Activated CD4-positive, alpha-beta memory T cell treated with anti-CD3 and anti-CD28 coated beads for 36 hours (primary cell): ENCODE measurements around the gene TTC27. TPM values are rescaled to one million over a fixed set of nuclear protein-coding genes. Genes with fewer than 3 reads are reported as not detected.

Experiments
- CTCF ChIA-PET: fragments of 350-600 bp; sonication (Branson Sonifier 250); formaldehyde crosslinking; loops from one replicate; lab custom pipeline; 2021; ENCODE audit warnings: antibody characterized with exemption, inconsistent platforms; lab: Charles Lee
- POLR2A ChIA-PET: fragments of 350-600 bp; sonication (Branson Sonifier 250); formaldehyde crosslinking; loops from one replicate; lab custom pipeline; 2021; ENCODE audit warnings: antibody characterized with exemption; lab: Charles Lee
- DNase-seq: peaks from one replicate; pipeline ENCODE4 v3.0.0-alpha.2; 2020
- H3K27ac Mint-ChIP-seq: one replicate; pipeline ENCODE4 v1.8.0; 2021; ENCODE audit warnings: mixed read lengths
- H3K27me3 Mint-ChIP-seq: one replicate; pipeline ENCODE4 v1.8.0; 2021; ENCODE audit warnings: mixed read lengths
- H3K36me3 Mint-ChIP-seq: one replicate; pipeline ENCODE4 v1.8.0; 2021; ENCODE audit warnings: mixed read lengths
- H3K4me1 Mint-ChIP-seq: one replicate; pipeline ENCODE4 v1.8.0; 2021; ENCODE audit warnings: low read depth, mixed read lengths
- H3K4me3 Mint-ChIP-seq: one replicate; pipeline ENCODE4 v1.8.0; 2021; ENCODE audit warnings: mild to moderate bottlenecking, mixed read lengths
- H3K9me3 Mint-ChIP-seq: one replicate; pipeline ENCODE4 v1.8.0; 2021; ENCODE audit warnings: mixed read lengths
- intact Hi-C: fragments of 100-400 bp; cut with micrococcal nuclease; formaldehyde crosslinking; loops from one replicate; pipeline ENCODE4 v1.15.1; 2023
- total RNA-seq, 2 experiments: library from RNA; stranded (reverse); gene quantifications; one replicate each; pipeline ENCODE4 v1.2.3, GENCODE V29; 2021

The TTC27 gene
- total RNA-seq, result 10 to 100 TPM; 27.9 to 29.8 TPM

- ChIA-PET CTCF (interaction anchor here (1.0 kb wide), 1 partner anchor 73 kb away, joined by 3 read pairs; no protein-coding TSS in a partner anchor), POLR2A (interaction anchor here (0.6 to 1.0 kb wide), 4 partner anchors 11 to 971 kb away, joined by 3 read pairs; partner anchors contain the start of genes FAM98A and YIPF4)
- peak within 1 kb of the TSS; percentile 84 for H3K27ac Mint-ChIP-seq
- no peaks in the 10 kb centered on the region for H3K9me3 Mint-ChIP-seq
- peak; percentile 97 for DNase-seq
- H3K27me3 Mint-ChIP-seq, result no peaks in the 10 kb centered on the region
- intact Hi-C loops, result loop anchor here (1.0 to 5.0 kb wide), 6 partner anchors 36 to 969 kb away; partner anchors contain the start of genes BIRC6, FAM98A, SPAST and YIPF4
- peaks cover 10% of the 10 kb centered on the region for H3K36me3 Mint-ChIP-seq
- H3K4me3 Mint-ChIP-seq, result peak within 1 kb of the TSS; percentile 87
- peaks cover 29% of the 10 kb centered on the region for H3K4me1 Mint-ChIP-seq
Measured at GRCh38 chr2:32627814-32628579, at the start of gene TTC27. TSS of gene TTC27 (plus strand) at chr2:32628050. CDS start at chr2:32628293, 243 bp downstream.

- CTCF ChIA-PET, result no interaction called here
- peaks cover 25% of the 10 kb centered on the region for H3K36me3 Mint-ChIP-seq
- DNase-seq, result no peak
- no peaks in the 10 kb centered on the region for H3K27me3 Mint-ChIP-seq
- H3K4me3 Mint-ChIP-seq, result no peak overlapping the region
- H3K4me1 Mint-ChIP-seq, result peaks cover 31% of the 10 kb centered on the region
- POLR2A ChIA-PET, result no interaction called here
- peak overlapping the region; percentile 67 for H3K27ac Mint-ChIP-seq
- H3K9me3 Mint-ChIP-seq, result no peaks in the 10 kb centered on the region
- intact Hi-C loops, result loop anchor here (1.0 kb wide), 2 partner anchors 35 to 729 kb away; no protein-coding TSS in a partner anchor
Measured at GRCh38 chr2:32591669-32592463, 36.0 kb upstream of the TTC27 start.

GRCh38 chr2:32594573-32594972, 33.3 kb upstream of the TTC27 start:
- no peak overlapping the region for H3K4me3 Mint-ChIP-seq
- POLR2A ChIA-PET, result no interaction called here
- no peak for DNase-seq
- no peaks in the 10 kb centered on the region for H3K9me3 Mint-ChIP-seq
- CTCF ChIA-PET, result no interaction called here
- peaks cover 26% of the 10 kb centered on the region for H3K36me3 Mint-ChIP-seq
- intact Hi-C loops, result no loop called here
- H3K4me1 Mint-ChIP-seq, result peaks cover 25% of the 10 kb centered on the region
- no peaks in the 10 kb centered on the region for H3K27me3 Mint-ChIP-seq
- H3K27ac Mint-ChIP-seq, result no peak overlapping the region

- Mint-ChIP-seq H3K27me3 (no peaks in the 10 kb centered on the region), H3K9me3 (no peaks in the 10 kb centered on the region), H3K36me3 (peaks cover 33% of the 10 kb centered on the region), H3K4me3 (no peak overlapping the region), H3K4me1 (no peaks in the 10 kb centered on the region), H3K27ac (no peak overlapping the region)
- POLR2A ChIA-PET, result no interaction called here
- intact Hi-C loops, result no loop called here
- DNase-seq, result no peak
- CTCF ChIA-PET, result no interaction called here
Measured at GRCh38 chr2:32611366-32611765, 16.5 kb upstream of the TTC27 start.

GRCh38 chr2:32611771-32612170, 16.1 kb upstream of the TTC27 start:
- ChIA-PET CTCF (no interaction called here), POLR2A (no interaction called here)
- no peak for DNase-seq
- Mint-ChIP-seq H3K27me3 (no peaks in the 10 kb centered on the region), H3K36me3 (peaks cover 33% of the 10 kb centered on the region), H3K4me3 (no peak overlapping the region), H3K4me1 (no peaks in the 10 kb centered on the region), H3K27ac (no peak overlapping the region), H3K9me3 (no peaks in the 10 kb centered on the region)
- intact Hi-C loops, result no loop called here

- no peak overlapping the region for H3K4me3 Mint-ChIP-seq
- no peak for DNase-seq
- CTCF ChIA-PET, result no interaction called here
- H3K36me3 Mint-ChIP-seq, result peaks cover 33% of the 10 kb centered on the region
- no peaks in the 10 kb centered on the region for H3K27me3 Mint-ChIP-seq
- H3K27ac Mint-ChIP-seq, result no peak overlapping the region
- no peaks in the 10 kb centered on the region for H3K9me3 Mint-ChIP-seq
- H3K4me1 Mint-ChIP-seq, result no peaks in the 10 kb centered on the region
- intact Hi-C loops, result no loop called here
- POLR2A ChIA-PET, result no interaction called here
Measured at GRCh38 chr2:32614084-32614483, 13.8 kb upstream of the TTC27 start.

- Mint-ChIP-seq H3K4me3 (no peak overlapping the region), H3K27ac (no peak overlapping the region), H3K4me1 (no peaks in the 10 kb centered on the region), H3K9me3 (no peaks in the 10 kb centered on the region), H3K27me3 (no peaks in the 10 kb centered on the region), H3K36me3 (peaks cover 28% of the 10 kb centered on the region)
- ChIA-PET POLR2A (no interaction called here), CTCF (interaction anchor here (1.1 kb wide), 1 partner anchor 13 kb away, joined by 3 read pairs; no protein-coding TSS in a partner anchor)
- no peak for DNase-seq
- intact Hi-C loops, result no loop called here
Measured at GRCh38 chr2:32617599-32618189, 10.2 kb upstream of the TTC27 start.

GRCh38 chr2:32622570-32623310, 5.1 kb upstream of the TTC27 start:
- ChIA-PET CTCF (no interaction called here), POLR2A (no interaction called here)
- Mint-ChIP-seq H3K4me3 (no peak overlapping the region), H3K27ac (no peak overlapping the region), H3K36me3 (peaks cover 7% of the 10 kb centered on the region), H3K9me3 (no peaks in the 10 kb centered on the region), H3K27me3 (no peaks in the 10 kb centered on the region), H3K4me1 (peaks cover 6% of the 10 kb centered on the region)
- DNase-seq, result no peak
- intact Hi-C loops, result no loop called here

GRCh38 chr2:32623311-32623706, 4.5 kb upstream of the TTC27 start:
- Mint-ChIP-seq H3K27me3 (no peaks in the 10 kb centered on the region), H3K36me3 (peaks cover 5% of the 10 kb centered on the region), H3K27ac (no peak overlapping the region), H3K9me3 (no peaks in the 10 kb centered on the region), H3K4me1 (peaks cover 7% of the 10 kb centered on the region), H3K4me3 (no peak overlapping the region)
- DNase-seq, result no peak
- ChIA-PET POLR2A (no interaction called here), CTCF (no interaction called here)
- intact Hi-C loops, result no loop called here

- POLR2A ChIA-PET, result no interaction called here
- no peak for DNase-seq
- H3K4me1 Mint-ChIP-seq, result peaks cover 17% of the 10 kb centered on the region
- no peak overlapping the region for H3K4me3 Mint-ChIP-seq
- CTCF ChIA-PET, result no interaction called here
- H3K9me3 Mint-ChIP-seq, result no peaks in the 10 kb centered on the region
- H3K36me3 Mint-ChIP-seq, result peaks cover 6% of the 10 kb centered on the region
- H3K27me3 Mint-ChIP-seq, result no peaks in the 10 kb centered on the region
- H3K27ac Mint-ChIP-seq, result no peak overlapping the region
- intact Hi-C loops, result loop anchor here (5.0 kb wide), 2 partner anchors 68 to 972 kb away; partner anchors contain the start of gene FAM98A
Measured at GRCh38 chr2:32624812-32625211, 3.0 kb upstream of the TTC27 start.

- Mint-ChIP-seq H3K27me3 (no peaks in the 10 kb centered on the region), H3K9me3 (no peaks in the 10 kb centered on the region), H3K36me3 (peaks cover 9% of the 10 kb centered on the region), H3K4me1 (peaks cover 24% of the 10 kb centered on the region), H3K4me3 (peak overlapping the region; percentile 87), H3K27ac (no peak overlapping the region)
- CTCF ChIA-PET, result no interaction called here
- no peak for DNase-seq
- POLR2A ChIA-PET, result no interaction called here
- intact Hi-C loops, result loop anchor here (1.0 to 5.0 kb wide), 5 partner anchors 34 to 971 kb away; partner anchors contain the start of genes BIRC6, FAM98A and SPAST
Measured at GRCh38 chr2:32626639-32627221, 1.1 kb upstream of the TTC27 start.
